IMR-90 (cell line): ENCODE data around the gene TIMM8A. TPM values are rescaled to one million over a fixed set of nuclear protein-coding genes. Genes with fewer than 3 reads are reported as not detected.
A peak's percentile ranks its signal among the peaks of the same experiment; 100 is the strongest.

ENCODE experiments used
- ATAC-seq: fragments of 200-7000 bp; cut with Tn5 transposase; 2 replicates; pipeline ENCODE4 v1.9.1; 2020; ENCODE audit warnings: low read depth, mild to moderate bottlenecking, moderate library complexity
- BruUV-seq: library from RNA; stranded (reverse); fragments of 400-500 nt; replicated peaks from 2 replicates; lab custom pipeline; 2021; lab: Mats Ljungman, UMichigan
- CTCF ChIA-PET: fragments of 300-600 bp; formaldehyde crosslinking; extraction: SDS; loops from one replicate; lab custom pipeline; 2021; ENCODE audit warnings: antibody characterized with exemption; lab: Yijun Ruan, JAX
- POLR2A ChIA-PET: fragments of 300-600 bp; sonication (Branson Sonifier 250); formaldehyde crosslinking; loops from one replicate; lab custom pipeline; 2022; ENCODE audit warnings: antibody characterized with exemption; ENCODE audit not compliant: unreplicated experiment; lab: Charles Lee
- DNase-seq: peaks from one replicate; pipeline ENCODE4 v3.0.0; 2013
- H2AFZ ChIP-seq: replicated peaks from 2 replicates; pipeline ENCODE3; 2013; ENCODE audit warnings: low read length, mild to moderate bottlenecking; ENCODE audit not compliant: poor library complexity
- H2AK5ac ChIP-seq: 2 replicates; pipeline ENCODE4 v1.6.1; 2013; ENCODE audit warnings: low read depth, low read length, inconsistent platforms
- H2AK9ac ChIP-seq: replicated peaks from 2 replicates; pipeline ENCODE3; 2013; ENCODE audit warnings: mild to moderate bottlenecking, low read depth, low read length, moderate library complexity; ENCODE audit not compliant: poor library complexity
- H2BK120ac ChIP-seq: 2 replicates; pipeline ENCODE4 v1.6.1; 2013; ENCODE audit warnings: low read depth, low read length, inconsistent platforms
- H2BK15ac ChIP-seq: 3 replicates; pipeline ENCODE4 v1.6.1; 2013; ENCODE audit warnings: low read depth, low read length, inconsistent platforms
- H2BK20ac ChIP-seq: 2 replicates; pipeline ENCODE4 v1.6.1; 2013; ENCODE audit warnings: low read depth, mild to moderate bottlenecking, inconsistent platforms, low read length, moderate library complexity
- H2BK5ac ChIP-seq: 2 replicates; pipeline ENCODE4 v1.6.1; 2013; ENCODE audit warnings: mild to moderate bottlenecking, low read depth, low read length, inconsistent platforms; ENCODE audit not compliant: poor library complexity, severe bottlenecking
- H3K14ac ChIP-seq: replicated peaks from 2 replicates; pipeline ENCODE4 v1.6.1; 2013; ENCODE audit warnings: low read depth, low read length, inconsistent platforms
- H3K18ac ChIP-seq: 2 replicates; pipeline ENCODE4 v1.6.1; 2013; ENCODE audit warnings: low read depth, low read length, control low read depth
- H3K23ac ChIP-seq: 2 replicates; pipeline ENCODE4 v1.6.1; 2013; ENCODE audit warnings: low read depth, low read length, inconsistent platforms
- H3K27ac ChIP-seq: 2 replicates; pipeline ENCODE4 v1.5.1; 2013; ENCODE audit warnings: mild to moderate bottlenecking, control low read depth, low read length; ENCODE audit not compliant: insufficient read depth
- H3K27me3 ChIP-seq: 2 replicates; pipeline ENCODE4 v1.6.1; 2013; ENCODE audit warnings: low read length; ENCODE audit not compliant: control insufficient read depth, insufficient read depth
- H3K36me3 ChIP-seq: 2 replicates; pipeline ENCODE4 v1.6.1; 2013; ENCODE audit warnings: low read length, mixed read lengths; ENCODE audit not compliant: control insufficient read depth, insufficient read depth
- H3K4ac ChIP-seq: 2 replicates; pipeline ENCODE4 v1.6.1; 2013; ENCODE audit warnings: low read depth, low read length, inconsistent platforms
- H3K4me1 ChIP-seq: 2 replicates; pipeline ENCODE4 v1.6.1; 2013; ENCODE audit warnings: low read length, mixed read lengths; ENCODE audit not compliant: control insufficient read depth, insufficient read depth
- H3K4me2 ChIP-seq: 2 replicates; pipeline ENCODE4 v1.6.1; 2013; ENCODE audit warnings: low read depth, mild to moderate bottlenecking, control low read depth, low read length, moderate library complexity
- H3K4me3 ChIP-seq: 2 replicates; pipeline ENCODE4 v1.5.1; 2013; ENCODE audit warnings: low read depth, mild to moderate bottlenecking, control low read depth, low read length, moderate library complexity; ENCODE audit not compliant: insufficient read depth
- H3K56ac ChIP-seq: 2 replicates; pipeline ENCODE4 v1.6.1; 2013; ENCODE audit warnings: low read length, inconsistent platforms; ENCODE audit not compliant: insufficient read depth; ENCODE audit errors: extremely low read depth
- H3K79me1 ChIP-seq, 2 experiments: 2 replicates each; pipeline ENCODE4 v1.6.1; 2013; ENCODE audit warnings: low read length in 2 of 2, inconsistent platforms in 1 of 2, low read depth in 1 of 2
- H3K9ac ChIP-seq: 2 replicates; pipeline ENCODE4 v1.6.1; 2013; ENCODE audit warnings: low read depth, low read length, control low read depth
- H3K9me1 ChIP-seq: 2 replicates; pipeline ENCODE4 v1.6.1; 2013; ENCODE audit warnings: low read length, inconsistent platforms; ENCODE audit not compliant: insufficient read depth
- H3K9me3 ChIP-seq: 2 replicates; pipeline ENCODE4 v1.6.1; 2013; ENCODE audit warnings: low read length; ENCODE audit not compliant: control insufficient read depth, insufficient read depth
- H4K20me1 ChIP-seq: 2 replicates; pipeline ENCODE4 v1.6.1; 2013; ENCODE audit warnings: low read length, inconsistent platforms; ENCODE audit not compliant: insufficient read depth
- H4K5ac ChIP-seq: 2 replicates; pipeline ENCODE4 v1.6.1; 2013; ENCODE audit warnings: mild to moderate bottlenecking, low read depth, low read length, control low read depth
- H4K8ac ChIP-seq, 2 experiments: 2 replicates each; pipeline ENCODE4 v1.6.1; 2013; ENCODE audit warnings: low read depth in 2 of 2, low read length in 2 of 2, control low read depth in 1 of 2, inconsistent platforms in 1 of 2
- H4K91ac ChIP-seq: 2 replicates; pipeline ENCODE4 v1.6.1; 2013; ENCODE audit warnings: low read depth, low read length, inconsistent platforms; ENCODE audit not compliant: insufficient read depth
- BHLHE40 ChIP-seq: fragments of 150-350 bp; IDR thresholded peaks from 2 replicates; pipeline ENCODE4 v1.6.1; 2016; ENCODE audit warnings: mild to moderate bottlenecking, low read depth, low read length
- CEBPB ChIP-seq: IDR thresholded peaks from 2 replicates; pipeline ENCODE4 v1.6.1; 2012; ENCODE audit warnings: low read depth, low read length, improper control_type of control experiment
- CHD1 ChIP-seq: IDR thresholded peaks from 2 replicates; pipeline ENCODE4 v1.6.1; 2012; ENCODE audit warnings: low read depth, low read length, improper control_type of control experiment
- CTCF ChIP-seq: conservative IDR thresholded peaks from 2 replicates; pipeline ENCODE4 v1.5.1; 2012; ENCODE audit warnings: mild to moderate bottlenecking, low read depth, low read length, improper control_type of control experiment
- ELK1 ChIP-seq: fragments of 150-350 bp; IDR thresholded peaks from 2 replicates; pipeline ENCODE4 v1.6.1; 2016; ENCODE audit warnings: low read depth, mild to moderate bottlenecking, low read length, moderate library complexity, borderline replicate concordance
- FOS ChIP-seq: fragments of 150-350 bp; IDR thresholded peaks from 2 replicates; pipeline ENCODE4 v1.6.1; 2016; ENCODE audit warnings: low read depth, low read length
- MAFK ChIP-seq: IDR thresholded peaks from 2 replicates; pipeline ENCODE4 v1.6.1; 2012; ENCODE audit warnings: low read depth, low read length, improper control_type of control experiment
- MAZ ChIP-seq: IDR thresholded peaks from 2 replicates; pipeline ENCODE4 v1.6.1; 2012; ENCODE audit warnings: low read depth, mild to moderate bottlenecking, low read length, improper control_type of control experiment, moderate library complexity, borderline replicate concordance
- MXI1 ChIP-seq: IDR thresholded peaks from 2 replicates; pipeline ENCODE4 v1.6.1; 2012; ENCODE audit warnings: low read depth, mild to moderate bottlenecking, low read length, moderate library complexity, borderline replicate concordance
- NFE2L2 ChIP-seq: fragments of 150-350 bp; IDR thresholded peaks from 2 replicates; pipeline ENCODE4 v1.6.1; 2016; ENCODE audit warnings: low read depth, mild to moderate bottlenecking, low read length
- POLR2A ChIP-seq: IDR thresholded peaks from 2 replicates; pipeline ENCODE4 v1.6.1; 2012; ENCODE audit warnings: mild to moderate bottlenecking, low read depth, low read length
- RCOR1 ChIP-seq: IDR thresholded peaks from 2 replicates; pipeline ENCODE4 v1.6.1; 2012; ENCODE audit warnings: mild to moderate bottlenecking, low read length, improper control_type of control experiment; ENCODE audit not compliant: insufficient replicate concordance
- RFX5 ChIP-seq: IDR thresholded peaks from 2 replicates; pipeline ENCODE4 v1.8.0; 2012; ENCODE audit warnings: low read depth, mild to moderate bottlenecking, low read length, moderate library complexity
- SMC3 ChIP-seq: fragments of 150-350 bp; IDR thresholded peaks from 2 replicates; pipeline ENCODE4 v1.6.1; 2016; ENCODE audit warnings: low read depth, mild to moderate bottlenecking, antibody characterized with exemption, low read length, moderate library complexity
- USF2 ChIP-seq: fragments of 150-350 bp; IDR thresholded peaks from 2 replicates; pipeline ENCODE4 v1.6.1; 2017; ENCODE audit warnings: mild to moderate bottlenecking, antibody characterized with exemption, low read length, low read depth
- WGBS, 2 experiments: methylation state at CpG; one replicate each; pipeline versions ENCODE4 v1.1.5 to v1.1.7; 2013; ENCODE audit warnings: missing lambda C conversion rate in 2 of 2; ENCODE audit not compliant: insufficient read length in 1 of 2; ENCODE audit errors: extremely low coverage in 2 of 2; 5-methylcytosine and 5-hydroxymethylcytosine counted together
- dilution Hi-C: fragments of 300-500 bp; cut with HindIII; formaldehyde crosslinking; loops from one replicate; pipeline ENCODE4 v1.14.3; 2018; ENCODE audit warnings: low sequenced_read_pairs; ENCODE audit not compliant: unreplicated experiment
- in situ Hi-C: fragments of 300-500 bp; cut with MboI; formaldehyde crosslinking; loops from 3 replicates; pipeline ENCODE4 v1.14.3; 2019; ENCODE audit warnings: low sequenced_read_pairs, inconsistent platforms, mixed read lengths
- intact Hi-C: fragments of 100-400 bp; cut with micrococcal nuclease; formaldehyde crosslinking; loops from 2 replicates; pipeline ENCODE4 v1.10.0; 2022
- polyA plus RNA-seq, 3 experiments: library from polyadenylated mRNA; depleted of rRNA; stranded (reverse); fragments of >200 nt; gene quantifications; 2 replicates each; pipeline ENCODE4 v1.2.3, GENCODE V29; 2012; ENCODE audit warnings: low replicate concordance in 1 of 3
- total RNA-seq: library from RNA; depleted of rRNA; stranded (reverse); fragments of >200 nt; gene quantifications from 2 replicates; pipeline ENCODE4 v1.2.3, GENCODE V29; 2012

The TIMM8A gene
- total and polyA plus RNA-seq, 2 of the 4 experiments (the other 2 are of a cell fraction), result 2.2 to 11.6 TPM

- dilution Hi-C loops (no loop called here), intact Hi-C loops (no loop called here), in situ Hi-C loops (no loop called here)
- Histone ChIP-seq H3K23ac (no peak overlapping the region), H2BK5ac (no peak overlapping the region), H2BK120ac (no peak overlapping the region), H3K18ac (no peak overlapping the region), H3K56ac (no peak overlapping the region), H4K8ac (peak overlapping the region in 1 of 2 experiments; percentile 40; a peak in 1 of 4 replicates), H4K91ac (no peak overlapping the region), H3K9me3 (no peaks in the 10 kb centered on the region), H2AK5ac (no peak overlapping the region), H2BK20ac (no peak overlapping the region), H3K27me3 (peaks cover 10% of the 10 kb centered on the region; the same call in 1 of the 2 replicates), H3K4me2 (no peak overlapping the region), H3K4me1 (no peaks in the 10 kb centered on the region), H3K14ac (no peak overlapping the region), H3K36me3 (no peaks in the 10 kb centered on the region), H3K27ac (no peak overlapping the region), H2AK9ac (peak overlapping the region; percentile 63), H4K5ac (no peak overlapping the region), H3K79me1 (no peaks in the 10 kb centered on the region), H2BK15ac (no peak overlapping the region), H3K4ac (peak overlapping the region; percentile 9; the same call in 1 of the 2 replicates), H3K4me3 (no peak overlapping the region), H3K9ac (no peak overlapping the region), H2AFZ (peak overlapping the region; percentile 83), H4K20me1 (no peaks in the 10 kb centered on the region), H3K9me1 (peaks cover 5% of the 10 kb centered on the region; the same call in 1 of the 2 replicates)
- TF ChIP-seq CHD1 (no peak), FOS (no peak), BHLHE40 (no peak), CTCF (no peak), POLR2A (no peak), MAFK (no peak), CEBPB (no peak), MAZ (no peak), ELK1 (no peak), RFX5 (no peak), RCOR1 (no peak), NFE2L2 (no peak), SMC3 (no peak), MXI1 (no peak), USF2 (no peak)
- CTCF ChIA-PET, result no interaction called here
- no TSS peak for BruUV-seq
- POLR2A ChIA-PET, result no interaction called here
- WGBS, 2 experiments, result no CpG with 5 or more reads among the region's 1 CpG
- DNase-seq (peak; percentile 52), ATAC-seq (peak; percentile 76)
Measured at GRCh38 chrX:101359966-101360365, 11.4 kb upstream of the TIMM8A start.
